D721Med (cell line): ENCODE data around the gene COL23A1.

Experiments
- DNase-seq: peaks from one replicate; pipeline ENCODE4 v3.0.0; 2011; ENCODE audit warnings: low spot score; ENCODE audit not compliant: insufficient read length
- FAIRE-seq: peaks from 2 replicates; lab custom pipeline; 2011; peaks lifted over from hg19 to GRCh38; lab: Jason Lieb, UNC
- TF ChIP-seq, protein P1 (sequence below): IDR thresholded peaks from 2 replicates; pipeline ENCODE4 v1.5.1; 2012; ENCODE audit warnings: mild to moderate bottlenecking, control low read depth; ENCODE audit not compliant: insufficient read depth; ENCODE audit errors: missing control alignments

The COL23A1 gene

DNA sequence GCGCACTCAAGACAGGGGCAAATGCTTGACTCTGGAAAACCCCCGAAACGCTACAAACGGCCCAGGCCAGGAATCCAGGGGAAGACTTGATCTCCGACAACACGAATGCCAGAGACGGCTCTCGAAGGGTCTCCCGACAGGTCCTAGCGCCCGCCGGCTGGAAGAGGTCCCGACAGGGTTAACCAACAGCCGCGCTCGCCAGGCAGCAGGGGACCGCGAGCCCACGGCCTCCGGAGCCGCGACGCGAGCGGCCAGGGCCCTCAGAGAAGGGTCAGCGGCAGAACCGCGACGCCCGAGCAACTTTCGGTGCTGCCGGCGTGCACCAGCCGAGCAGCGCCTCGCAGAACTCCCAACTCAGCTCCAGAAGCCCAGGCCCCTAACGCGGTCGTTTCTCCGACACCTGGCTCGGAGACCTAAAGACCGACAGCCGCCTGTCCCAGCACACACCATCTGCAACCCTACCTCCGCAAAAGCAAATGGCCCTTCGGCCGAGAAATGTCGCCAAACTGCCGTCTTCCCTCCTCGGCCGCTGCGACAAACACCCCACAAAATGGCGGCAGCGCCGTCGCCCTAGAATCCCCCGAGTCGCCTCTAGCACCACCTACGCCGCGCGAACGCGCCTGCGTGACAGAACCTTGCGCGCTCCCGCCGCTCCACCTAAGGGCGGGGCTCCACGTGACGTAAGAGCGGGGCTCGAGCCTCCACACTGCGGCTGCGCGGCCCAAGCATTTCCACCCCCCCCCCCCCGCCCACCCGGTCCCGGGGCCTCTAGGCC, 36.5 kb upstream of the COL23A1 start, which contains the start of gene CLK4:
Gene CLK4, minus strand, starts transcription at position 567 of the 775 bp plus-strand sequence. CDS start 3,634 bp downstream, outside the sequence.
- DNase-seq (peak; percentile 83), FAIRE-seq (no peak)
- TF ChIP-seq, protein P1, sequence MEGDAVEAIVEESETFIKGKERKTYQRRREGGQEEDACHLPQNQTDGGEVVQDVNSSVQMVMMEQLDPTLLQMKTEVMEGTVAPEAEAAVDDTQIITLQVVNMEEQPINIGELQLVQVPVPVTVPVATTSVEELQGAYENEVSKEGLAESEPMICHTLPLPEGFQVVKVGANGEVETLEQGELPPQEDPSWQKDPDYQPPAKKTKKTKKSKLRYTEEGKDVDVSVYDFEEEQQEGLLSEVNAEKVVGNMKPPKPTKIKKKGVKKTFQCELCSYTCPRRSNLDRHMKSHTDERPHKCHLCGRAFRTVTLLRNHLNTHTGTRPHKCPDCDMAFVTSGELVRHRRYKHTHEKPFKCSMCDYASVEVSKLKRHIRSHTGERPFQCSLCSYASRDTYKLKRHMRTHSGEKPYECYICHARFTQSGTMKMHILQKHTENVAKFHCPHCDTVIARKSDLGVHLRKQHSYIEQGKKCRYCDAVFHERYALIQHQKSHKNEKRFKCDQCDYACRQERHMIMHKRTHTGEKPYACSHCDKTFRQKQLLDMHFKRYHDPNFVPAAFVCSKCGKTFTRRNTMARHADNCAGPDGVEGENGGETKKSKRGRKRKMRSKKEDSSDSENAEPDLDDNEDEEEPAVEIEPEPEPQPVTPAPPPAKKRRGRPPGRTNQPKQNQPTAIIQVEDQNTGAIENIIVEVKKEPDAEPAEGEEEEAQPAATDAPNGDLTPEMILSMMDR, result no peak

DNA sequence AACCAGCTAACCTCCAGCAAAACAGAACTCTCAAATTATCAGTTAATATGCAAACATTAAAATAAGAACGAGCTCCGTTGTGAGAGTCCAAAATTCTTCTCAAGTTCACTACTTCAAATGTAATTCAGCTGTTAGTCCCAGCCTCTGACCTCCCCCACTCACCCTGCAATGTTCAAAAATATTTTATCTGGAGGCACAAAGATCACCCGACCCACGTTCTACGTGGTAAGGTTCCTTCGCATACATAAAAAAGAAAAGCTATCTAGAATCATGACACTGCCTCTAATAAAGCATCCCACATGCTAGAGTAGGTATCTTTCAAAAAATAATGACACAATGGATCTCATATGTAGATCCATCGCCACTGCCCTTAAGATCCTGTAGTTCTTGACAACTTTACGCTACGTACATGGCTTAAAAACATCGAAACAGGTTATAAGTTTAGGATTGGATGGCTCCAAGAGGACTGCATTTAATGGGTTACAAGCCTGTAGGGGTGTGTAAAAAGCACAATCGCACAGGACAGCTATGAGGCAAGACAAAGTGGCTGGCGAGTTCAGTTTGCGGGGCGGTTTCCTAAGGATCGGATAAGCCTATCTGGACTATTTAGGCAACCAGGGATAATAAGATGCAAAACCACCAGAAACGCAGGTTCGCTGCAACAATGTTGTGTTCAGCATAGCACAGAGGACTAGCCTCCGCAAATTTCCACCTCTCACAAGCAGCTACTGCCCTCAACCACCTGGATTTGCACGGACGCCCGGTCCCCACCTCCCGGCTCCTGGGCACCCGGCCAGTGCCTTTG, 35.7 kb upstream of the COL23A1 start:
- DNase-seq, result no peak

DNA sequence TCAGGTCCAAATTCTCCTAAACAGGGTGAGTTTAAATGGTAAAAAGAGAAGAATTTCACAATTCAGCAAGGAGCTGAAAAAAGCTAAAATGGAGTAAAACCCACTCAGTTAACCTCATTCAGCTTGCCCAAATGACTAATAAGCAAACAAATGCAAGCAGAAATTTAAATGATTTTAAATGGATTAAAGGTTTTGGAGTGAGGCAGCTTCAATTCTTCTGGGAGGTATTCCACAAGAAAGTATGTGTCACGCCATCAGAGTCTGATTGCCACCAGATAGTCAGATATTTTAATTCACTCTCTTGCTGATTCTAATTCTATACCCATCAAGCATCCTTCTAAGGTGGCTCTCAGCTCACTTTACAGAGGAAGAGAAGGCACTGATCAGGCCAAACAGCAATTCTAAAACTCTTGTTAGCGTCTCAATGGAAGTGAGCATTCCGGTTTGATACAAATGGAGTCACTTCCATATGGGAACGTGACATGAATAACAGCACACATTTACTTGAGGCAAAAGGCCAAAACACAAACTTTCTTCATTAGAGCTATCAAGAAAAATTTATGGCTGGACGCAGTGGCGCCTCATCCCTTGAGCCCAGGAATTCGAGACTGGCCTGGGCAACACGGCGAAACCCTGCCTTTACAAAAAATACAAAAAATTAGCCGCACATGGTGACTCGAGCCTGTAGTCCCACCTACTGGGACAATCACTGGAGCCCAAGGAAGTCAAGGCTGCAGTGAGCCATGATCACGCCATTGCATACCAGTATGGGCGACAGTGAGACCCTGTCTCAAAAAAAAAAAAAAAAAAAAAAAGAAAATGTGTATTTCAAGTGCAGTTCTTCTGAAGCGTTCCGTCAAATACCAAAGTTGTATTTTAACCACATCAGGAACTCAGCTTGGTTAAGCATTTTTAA, 34.7 kb upstream of the COL23A1 start:
- TF ChIP-seq, protein P1, result no peak
- no peak for DNase-seq
- FAIRE-seq, result no peak

More for the DNA sequence above, 35.7 kb upstream of the COL23A1 start:
- no peak for FAIRE-seq
- TF ChIP-seq, protein P1, result no peak

DNA sequence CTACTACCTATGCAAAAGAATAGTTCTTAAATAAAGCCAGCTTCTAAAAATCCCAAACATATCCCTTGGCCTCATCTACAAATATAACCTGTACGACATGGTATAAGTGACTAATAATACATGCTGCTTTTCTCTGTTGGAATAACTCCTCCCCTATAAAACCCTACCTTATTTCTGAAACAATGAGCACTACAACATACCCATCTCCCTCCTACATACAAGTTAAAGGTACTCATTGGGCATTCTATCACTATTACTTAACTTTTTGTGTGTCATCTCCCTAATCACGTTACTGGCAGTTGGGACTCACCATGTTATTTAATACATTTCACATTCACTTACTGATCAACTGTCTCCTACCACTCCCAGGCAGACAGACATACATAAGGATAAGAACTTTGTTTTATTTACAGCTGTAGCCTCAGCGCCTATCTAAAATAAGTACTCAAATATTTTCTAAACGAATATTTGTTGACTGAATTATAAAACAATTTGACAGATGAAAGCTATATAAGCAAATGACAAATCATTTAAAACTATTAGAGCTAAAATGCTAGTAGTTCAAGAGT, 32.6 kb upstream of the COL23A1 start:
- TF ChIP-seq, protein P1, result no peak
- DNase-seq (no peak), FAIRE-seq (no peak)

DNA sequence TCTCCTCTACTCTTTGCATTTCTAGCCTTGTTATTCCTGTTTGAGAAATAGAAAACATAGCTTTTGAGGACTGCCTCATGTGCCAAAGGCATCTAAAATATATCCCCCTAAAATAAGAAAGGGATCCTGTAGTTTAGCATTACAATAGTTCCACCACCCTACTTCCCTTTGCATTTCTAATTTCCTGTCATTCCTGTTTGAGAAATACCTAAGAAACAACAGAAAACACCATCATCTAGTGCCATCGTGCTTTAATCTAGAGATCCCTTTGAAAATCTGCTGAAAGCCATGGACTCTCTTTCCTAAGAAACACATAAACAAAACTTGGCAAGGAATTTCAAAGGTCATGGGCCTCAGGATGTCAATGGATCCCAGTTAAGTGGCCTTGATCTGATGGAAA, 29.2 kb upstream of the COL23A1 start:
- FAIRE-seq (no peak), DNase-seq (no peak)
- TF ChIP-seq, protein P1, result no peak

DNA sequence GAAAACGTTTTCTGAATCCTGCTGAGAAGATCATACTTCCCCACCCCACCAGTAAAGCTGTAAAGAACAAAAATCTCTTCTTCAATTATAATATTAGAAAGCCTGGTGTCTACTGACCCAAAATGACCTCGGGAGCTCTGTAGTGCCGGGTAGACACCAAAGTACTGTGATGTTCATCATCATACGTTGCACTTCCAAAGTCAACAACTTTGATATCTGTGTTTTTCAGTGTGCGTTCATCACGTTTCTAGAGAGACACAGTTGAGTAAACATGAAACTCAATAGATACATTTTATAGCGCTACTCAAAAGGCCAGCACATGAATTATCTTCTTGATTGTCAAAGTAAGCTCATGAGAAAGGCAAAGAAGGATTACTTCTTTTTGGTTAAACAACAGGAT, 22.1 kb upstream of the COL23A1 start:
- no peak for FAIRE-seq
- DNase-seq, result no peak
- TF ChIP-seq, protein P1, result no peak
